ENCODE results near the gene LRRC56.

LRRC56 gene, protein sequence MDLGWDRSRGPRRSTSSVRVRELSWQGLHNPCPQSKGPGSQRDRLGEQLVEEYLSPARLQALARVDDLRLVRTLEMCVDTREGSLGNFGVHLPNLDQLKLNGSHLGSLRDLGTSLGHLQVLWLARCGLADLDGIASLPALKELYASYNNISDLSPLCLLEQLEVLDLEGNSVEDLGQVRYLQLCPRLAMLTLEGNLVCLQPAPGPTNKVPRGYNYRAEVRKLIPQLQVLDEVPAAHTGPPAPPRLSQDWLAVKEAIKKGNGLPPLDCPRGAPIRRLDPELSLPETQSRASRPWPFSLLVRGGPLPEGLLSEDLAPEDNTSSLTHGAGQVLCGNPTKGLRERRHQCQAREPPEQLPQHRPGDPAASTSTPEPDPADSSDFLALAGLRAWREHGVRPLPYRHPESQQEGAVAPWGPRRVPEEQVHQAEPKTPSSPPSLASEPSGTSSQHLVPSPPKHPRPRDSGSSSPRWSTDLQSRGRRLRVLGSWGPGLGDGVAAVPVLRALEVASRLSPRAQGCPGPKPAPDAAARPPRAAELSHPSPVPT

DNA sequence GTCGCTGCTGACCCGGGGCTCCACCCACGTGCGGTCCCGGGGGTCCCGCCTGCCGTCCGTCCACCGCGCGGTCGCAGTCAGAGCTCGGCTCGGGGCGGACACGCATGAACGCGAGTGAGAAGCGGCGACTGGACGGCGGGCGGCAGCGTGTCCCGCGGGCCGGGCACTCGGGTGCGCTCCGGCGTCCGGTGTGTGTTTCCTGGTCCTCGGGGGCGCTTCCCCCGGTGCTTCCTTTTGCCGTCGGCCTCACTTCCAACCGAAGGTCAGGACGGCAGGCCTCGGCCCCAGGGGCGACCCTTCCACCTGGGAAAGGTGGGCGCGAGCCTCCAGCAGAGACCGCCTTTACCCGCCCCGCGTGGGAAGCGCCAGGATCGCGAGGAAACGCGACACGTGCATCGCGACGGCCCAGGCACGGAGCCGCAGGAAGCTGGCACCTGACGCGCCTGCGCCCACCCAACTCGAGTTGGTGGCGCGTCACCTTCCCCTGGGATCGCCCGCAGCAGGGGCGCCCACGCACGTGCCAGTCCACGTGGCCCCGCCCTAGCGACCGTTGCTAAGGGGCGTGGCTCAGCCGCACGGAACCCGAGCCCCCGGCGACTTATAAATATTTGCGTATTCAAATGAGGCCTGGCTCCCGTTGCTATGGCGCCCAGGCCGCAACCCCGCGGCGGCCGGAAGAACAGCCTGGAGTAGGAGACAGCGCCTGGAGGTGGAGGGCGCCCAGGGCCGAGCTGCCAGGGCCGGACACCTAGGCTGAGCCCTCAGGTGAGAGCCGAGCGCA lies at the start of gene LRRC56:
LRRC56 (plus strand) TSS at position 687 of the 781 bp plus-strand sequence. CDS start 3,158 bp downstream, outside the sequence.
- no peak for DNase-seq

DNA sequence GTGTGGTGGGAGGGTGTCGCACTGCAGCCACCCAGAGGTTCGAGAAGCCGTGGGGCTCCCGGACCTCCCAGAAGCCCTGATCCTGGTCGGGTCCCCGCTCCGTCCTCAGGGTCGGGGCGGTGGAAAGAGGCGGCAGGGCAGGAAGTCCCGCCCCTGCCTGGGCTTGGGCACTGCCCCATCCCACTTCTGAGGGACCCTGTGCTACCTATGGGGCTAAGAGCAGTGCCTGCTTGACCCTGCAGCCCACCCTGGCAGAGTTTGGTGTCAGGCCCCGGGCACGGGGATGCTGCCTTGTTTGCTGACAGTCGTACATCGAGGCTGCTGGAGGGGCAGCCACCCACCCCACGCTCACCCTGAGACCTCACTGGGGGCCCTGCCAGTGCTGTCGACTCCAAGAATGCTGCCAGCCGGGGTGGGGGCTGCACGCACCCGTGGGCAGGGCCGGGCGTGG lies 49.7 kb upstream of the LRRC56 start:
- no peak for DNase-seq

DNA sequence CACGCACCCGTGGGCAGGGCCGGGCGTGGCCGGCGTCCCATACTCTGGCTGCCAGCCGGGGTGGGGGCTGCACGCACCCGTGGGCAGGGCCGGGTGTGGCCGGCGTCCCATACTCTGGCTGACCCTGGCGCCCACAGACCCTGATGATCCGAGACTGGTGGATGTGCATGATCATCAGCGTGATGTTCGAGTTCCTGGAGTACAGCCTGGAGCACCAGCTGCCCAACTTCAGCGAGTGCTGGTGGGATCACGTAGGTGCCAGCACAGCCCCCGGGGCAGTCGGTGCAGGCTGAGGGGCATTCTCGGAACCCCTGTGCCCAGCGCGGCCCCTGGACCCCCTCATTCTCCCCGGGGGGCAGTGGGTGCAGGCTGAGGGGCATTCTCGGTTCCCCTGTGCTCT lies 49.3 kb upstream of the LRRC56 start:
- no peak for DNase-seq

DNA sequence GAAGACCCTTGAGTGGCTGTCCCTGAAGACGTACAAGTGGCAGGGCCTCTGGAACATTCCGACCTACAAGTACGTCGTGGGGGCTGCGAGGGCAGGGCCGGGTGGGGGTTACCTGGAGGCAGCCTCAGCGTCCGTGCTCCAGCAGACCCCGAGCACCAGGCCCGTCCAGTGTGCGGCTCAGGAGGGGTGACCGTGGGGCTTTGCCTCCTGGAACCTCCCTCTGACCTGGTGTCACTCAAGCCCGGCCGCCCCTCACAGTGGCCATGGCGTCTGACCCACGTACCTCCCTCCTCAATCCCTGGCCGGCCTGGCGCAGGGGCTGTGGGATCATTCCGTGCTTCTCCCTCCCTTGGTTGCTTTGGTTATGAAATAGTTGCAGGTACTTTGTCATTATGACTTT lies 48.7 kb upstream of the LRRC56 start:
- no peak for DNase-seq

DNA sequence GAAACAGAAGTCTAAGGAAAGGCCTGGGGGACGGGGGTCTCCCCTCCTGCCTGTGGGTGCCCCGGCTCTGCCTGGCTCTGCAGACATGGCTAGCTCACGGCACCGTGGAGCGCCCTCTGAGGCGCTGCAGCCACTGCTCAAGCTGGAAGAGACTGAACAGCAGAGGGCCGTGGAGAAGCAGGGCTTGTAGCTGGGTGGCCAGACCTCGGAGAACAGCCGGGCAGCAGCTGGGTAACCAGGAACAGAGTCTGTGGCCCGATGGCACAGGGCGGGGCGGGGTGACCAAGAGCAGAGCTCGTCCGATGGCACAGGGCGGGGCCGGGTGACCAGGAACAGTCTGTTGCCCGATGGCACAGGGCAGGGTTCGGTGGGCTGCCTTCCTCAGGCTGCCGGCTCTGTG lies 48.3 kb upstream of the LRRC56 start:
- DNase-seq, result no peak

DNA sequence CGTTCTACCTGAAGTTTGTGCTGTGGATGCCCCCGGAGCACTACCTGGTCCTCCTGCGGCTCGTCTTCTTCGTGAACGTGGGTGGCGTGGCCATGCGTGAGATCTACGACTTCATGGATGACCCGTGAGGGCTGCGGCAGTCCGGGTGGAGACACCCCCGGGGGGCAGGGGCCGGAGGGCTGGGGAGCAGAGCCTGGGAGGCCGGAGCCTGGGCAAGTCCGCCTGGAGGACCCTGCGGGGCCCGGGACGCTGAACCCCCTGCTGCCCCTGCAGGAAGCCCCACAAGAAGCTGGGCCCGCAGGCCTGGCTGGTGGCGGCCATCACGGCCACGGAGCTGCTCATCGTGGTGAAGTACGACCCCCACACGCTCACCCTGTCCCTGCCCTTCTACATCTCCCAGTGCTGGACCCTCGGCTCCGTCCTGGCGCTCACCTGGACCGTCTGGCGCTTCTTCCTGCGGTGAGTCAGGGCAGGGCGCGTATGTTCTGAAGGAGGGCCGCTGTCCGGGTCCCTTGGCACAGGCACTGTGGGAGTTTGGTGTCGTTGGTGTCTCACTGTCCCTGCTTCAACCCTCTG lies 47.6 kb upstream of the LRRC56 start:
- DNase-seq, result no peak

DNA sequence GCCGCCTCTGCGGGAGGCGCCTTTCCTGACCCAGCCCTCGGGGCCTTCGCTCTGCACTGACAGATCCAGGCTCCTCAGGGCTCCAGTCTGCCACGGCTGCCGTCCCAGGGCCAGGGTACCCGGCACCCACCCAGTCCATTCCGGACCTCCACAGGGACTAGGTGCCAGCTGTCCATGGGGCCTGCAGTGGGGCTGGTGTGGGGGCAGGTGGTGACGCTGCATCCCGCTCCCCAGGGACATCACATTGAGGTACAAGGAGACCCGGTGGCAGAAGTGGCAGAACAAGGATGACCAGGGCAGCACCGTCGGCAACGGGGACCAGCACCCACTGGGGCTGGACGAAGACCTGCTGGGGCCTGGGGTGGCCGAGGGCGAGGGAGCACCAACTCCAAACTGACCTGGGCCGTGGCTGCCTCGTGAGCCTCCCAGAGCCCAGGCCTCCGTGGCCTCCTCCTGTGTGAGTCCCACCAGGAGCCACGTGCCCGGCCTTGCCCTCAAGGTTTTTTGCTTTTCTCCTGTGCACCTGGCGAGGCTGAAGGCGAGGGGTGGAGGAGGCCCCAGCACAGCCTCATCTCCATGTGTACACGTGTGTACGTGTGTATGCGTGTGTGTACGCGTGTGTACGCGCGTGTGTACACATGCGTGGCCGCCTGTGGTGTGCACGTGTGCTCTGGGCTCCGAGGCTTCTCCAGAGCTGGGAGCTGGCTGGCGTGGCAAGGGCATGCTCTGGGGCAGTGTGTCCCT lies 47.0 kb upstream of the LRRC56 start:
- DNase-seq, result no peak

DNA sequence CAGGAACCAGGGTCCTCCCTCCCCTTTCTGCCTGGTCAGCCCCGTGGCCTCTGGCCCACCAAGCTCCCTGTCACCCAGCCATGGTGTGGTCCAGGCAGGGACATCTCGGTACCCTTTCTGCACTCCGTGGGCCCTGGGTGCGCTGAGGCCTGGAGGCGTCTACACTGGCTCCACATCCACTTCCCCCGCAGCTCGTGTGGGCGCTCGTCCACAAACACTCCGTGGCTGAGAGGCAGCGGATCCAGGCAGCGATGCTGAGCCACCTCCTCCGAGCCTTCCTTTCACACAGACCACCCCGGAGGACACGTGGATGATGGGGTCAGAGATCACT lies 46.4 kb upstream of the LRRC56 start:
- no peak for DNase-seq

DNA sequence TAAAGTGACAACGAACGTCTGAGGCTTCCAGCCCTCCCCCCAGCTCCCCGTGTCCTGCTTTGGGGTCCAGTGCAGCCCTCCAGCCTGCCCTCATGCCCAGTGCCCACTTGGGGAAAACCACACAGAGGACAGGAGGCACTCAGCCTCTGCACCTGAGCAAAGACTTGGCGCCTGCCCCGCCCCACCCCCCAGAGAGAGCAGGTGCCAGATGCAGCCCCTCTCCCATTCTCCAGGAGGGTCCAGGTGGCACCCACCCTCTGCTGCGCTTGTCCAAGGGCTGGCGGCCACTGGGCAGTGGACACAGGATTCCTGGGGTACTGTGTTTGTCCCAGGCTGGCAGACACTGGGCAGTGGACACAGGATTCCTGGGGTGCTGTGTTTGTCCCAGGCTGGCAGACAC lies 46.0 kb upstream of the LRRC56 start:
- DNase-seq, result no peak

DNA sequence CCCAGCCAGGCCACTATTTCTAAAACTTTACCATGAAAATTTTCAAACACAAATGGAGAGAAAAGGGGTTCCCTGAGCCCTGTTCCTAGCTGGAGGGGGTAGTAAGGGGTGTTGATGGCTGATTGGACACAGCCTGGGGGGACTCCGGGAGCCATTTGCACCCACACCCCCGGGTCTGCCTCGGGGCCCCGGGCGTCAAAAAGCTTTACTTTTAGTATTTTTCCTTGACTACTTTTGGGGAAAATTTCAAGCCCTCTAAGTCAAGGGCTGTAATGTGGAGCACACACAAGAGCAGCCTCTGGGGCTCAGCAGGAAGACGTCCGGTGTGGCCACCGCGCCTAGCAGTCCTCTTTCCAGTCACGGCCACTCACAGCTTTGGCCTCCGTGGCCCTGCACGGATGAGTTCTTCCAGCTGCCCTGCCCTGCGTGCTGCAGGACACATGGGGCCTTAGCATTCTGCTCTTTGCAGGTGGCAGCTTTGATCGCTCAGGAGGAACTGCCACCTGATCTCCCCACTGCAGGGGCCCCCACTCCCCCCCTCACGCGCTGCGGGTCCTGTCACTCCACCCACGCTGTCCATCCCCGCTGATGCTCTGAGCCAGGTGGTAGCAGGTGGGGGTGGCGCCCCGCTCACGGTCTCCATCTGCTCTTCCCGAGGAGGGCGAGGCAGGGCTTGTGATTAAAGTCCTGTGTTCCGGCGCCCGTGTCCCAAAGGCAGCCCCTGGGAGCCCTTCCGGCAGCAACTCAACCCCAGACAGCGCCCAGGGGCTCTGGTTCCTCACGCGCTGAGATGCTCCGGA lies 44.7 kb upstream of the LRRC56 start:
- DNase-seq, result no peak

DNA sequence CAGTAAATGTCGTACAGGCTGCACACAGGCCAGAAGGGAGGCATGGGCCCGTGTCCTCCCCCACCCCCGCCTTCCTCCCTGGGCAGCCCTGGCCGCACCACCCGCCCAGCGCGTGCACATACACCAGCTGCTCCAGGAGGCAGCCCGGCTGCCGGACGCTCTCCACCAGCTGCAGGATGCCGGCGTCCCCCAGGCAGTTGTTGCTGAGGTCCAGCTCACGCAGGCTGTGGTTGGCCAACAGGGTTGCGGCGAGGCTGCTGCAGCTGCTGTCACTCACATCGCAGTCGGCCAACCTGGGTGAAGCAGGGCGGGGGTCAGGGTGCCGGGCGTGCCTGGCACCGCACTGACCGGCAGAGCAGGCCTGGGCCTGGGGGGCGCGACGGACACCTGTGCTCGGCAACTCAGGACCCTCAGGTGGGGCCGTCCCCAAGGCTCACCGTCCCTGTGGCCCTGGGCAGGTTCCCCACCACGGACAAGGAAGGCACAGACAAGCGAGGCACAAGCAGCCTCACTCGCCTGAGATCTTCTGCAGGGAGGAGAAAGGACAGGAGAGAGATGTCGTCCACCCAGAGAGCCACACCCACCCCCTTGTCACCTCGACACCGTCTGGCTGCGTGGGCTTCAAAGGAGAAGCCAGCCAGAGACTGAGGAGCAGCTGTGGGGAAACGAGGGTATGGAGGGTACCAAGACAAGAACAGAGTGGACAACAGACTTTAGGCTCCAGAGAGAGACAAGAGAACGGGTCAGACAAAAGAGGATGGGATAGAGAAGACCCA lies 42.4 kb upstream of the LRRC56 start:
- no peak for DNase-seq

DNA sequence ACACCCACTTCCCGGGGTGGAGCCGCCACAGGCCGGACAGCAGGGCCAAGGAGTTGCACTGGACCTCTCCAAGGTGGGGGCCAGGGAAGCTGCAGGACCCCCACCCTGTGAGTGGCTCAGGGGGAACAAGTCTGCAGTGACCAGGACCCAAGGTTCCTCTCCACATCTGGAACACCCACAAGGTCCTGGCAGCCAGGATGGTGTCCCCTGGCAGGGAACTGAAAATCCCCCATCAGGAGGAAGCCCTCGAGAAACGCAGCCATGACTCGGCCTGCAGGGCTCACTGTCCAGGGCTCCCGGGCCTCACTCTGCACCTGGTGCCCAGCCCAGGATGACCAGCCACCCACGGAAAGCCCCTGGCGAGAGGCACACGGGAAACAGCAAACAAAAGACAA lies 41.8 kb upstream of the LRRC56 start:
- DNase-seq, result no peak

DNA sequence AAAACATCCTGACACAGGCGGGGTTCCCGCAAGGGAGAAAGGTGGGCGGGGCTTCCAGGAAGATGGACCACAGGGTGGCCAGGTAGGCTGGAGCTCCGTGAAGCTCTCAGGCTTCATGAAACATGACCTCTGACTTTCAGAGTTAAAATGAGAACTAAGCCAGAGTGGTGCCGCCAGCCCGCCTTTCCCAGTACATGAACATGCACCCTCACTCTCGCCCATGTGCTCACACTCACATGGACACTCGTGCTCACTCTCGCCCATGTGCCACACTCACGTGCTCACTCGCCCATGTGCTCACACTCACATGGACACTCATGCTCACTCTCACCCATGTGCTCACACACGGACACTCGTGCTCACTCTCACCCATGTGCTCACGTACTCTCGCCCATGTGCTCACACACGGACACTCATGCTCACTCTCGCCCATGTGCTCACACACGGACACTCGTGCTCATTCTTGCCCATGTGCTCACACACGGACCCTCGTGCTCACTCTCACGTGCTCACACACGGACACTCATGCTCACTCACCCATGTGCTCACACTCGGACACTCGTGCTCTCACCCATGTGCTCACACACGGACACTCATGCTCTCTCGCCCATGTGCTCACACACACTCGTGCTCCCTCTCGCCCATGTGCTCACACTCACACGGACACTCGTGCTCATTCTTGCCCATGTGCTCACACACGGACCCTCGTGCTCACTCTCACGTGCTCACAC lies 40.3 kb upstream of the LRRC56 start:
- DNase-seq, result no peak

DNA sequence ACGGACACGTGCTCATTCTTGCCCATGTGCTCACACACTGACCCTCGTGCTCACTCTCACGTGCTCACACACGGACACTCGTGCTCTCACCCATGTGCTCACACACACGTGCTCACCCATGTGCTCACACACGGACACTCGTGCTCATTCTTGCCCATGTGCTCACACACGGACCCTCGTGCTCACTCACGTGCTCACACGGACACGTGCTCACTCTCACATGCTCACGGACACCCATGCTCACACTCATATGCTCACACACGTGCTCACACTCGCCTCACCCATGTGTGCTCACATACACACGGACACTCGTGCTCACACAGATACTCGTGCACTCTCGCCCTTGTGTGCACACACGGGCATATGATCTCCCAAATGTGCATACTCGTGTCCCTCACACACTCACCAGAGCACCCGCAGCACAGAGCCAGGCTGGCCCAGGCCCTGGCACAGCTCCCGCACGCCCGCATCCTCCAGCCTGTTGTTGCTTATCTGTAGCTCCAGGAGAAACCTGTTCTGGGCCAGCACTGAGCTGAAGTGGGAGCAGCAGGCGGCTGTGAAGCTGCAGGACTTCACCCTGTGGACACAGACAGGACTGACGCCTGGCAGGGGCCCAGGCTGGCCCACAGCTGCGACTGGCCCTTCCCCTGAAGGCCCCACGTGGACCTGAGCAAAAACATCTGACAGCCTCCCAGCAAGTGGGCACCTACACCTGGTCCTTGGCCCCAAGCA lies 39.6 kb upstream of the LRRC56 start:
- DNase-seq, result no peak

DNA sequence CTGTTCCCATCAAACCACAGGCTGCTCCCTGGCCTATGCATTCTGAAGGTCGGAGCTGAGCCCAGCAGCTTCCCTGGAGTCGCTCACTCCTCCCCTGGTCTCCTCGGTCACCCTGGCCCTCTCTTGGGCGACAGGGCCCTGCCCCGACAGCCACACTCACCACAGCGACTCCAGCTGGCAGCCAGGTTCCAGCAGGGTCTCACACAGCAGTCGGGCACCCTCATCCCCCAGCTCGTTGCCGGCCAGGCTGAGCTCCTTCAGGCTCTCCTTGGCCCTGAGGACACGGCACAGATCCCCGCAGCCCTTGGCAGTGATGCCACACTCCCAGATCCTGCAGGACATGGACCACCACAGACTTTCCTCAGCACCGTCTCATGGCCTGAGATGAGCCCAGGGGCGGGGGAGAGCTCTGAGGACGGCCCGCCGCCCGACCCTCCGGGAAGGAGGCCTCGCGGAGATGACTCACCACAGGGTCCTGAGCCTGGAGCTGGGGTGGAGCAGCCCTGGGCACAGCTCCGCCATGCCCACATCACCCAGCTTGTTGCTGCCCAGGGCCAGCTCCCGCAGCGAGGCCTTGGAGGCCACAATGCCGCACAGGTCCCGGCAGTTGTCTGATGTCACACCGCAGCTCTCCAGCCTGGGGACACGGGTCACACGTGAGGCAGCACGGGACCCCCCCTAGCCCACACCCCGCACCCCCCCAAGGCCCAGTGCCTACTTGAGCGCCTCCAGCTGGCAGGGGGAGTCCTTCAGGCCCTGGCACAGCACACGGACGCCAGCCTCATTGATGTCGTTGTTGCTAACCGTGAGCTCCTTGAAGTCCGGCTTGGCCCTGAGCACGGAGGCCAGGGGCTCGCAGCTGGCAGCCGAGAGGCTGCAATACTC lies 38.8 kb upstream of the LRRC56 start:
- DNase-seq, result no peak

DNA sequence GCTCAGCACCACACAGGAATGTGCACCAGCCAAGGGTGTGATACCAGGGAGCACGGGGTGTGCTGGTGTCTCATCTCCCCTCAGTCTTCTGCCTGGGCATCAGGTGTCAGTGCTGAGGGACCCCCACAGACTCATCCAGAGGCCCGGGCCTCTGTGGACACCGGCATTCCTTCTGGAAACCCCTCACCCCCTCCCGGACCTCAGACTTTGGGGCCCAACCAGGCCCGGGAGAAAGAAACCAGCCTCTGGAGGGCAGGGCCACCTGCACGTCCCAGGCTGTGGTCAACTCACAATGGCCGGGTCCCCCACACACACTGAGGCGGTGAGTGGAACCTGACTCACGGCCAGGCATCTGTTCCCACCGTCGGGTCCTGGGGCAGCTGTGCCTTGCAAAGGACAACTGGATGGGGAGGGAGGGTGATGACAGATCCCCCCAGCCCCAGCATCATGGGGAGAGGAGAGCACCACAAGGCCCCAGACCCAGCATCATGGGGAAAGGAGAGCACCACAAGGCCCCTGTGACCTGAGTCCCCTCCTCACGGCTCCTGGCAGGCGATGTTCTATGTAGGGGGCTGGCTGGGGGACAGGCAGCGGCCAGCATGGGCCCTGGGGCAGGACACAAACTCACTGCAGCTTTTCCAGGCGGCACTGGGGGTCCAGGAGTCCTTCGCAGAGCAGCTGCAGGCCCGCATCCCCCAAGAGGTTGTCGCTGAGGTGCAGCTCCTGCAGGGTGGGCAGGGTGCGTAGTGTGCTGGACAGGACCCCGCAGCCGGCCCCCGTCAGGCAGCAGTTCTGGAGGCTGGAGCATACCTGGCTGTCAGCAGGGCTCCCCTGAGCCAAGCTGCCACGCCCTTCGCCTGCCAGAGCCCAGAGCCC lies 37.9 kb upstream of the LRRC56 start:
- DNase-seq, result no peak

DNA sequence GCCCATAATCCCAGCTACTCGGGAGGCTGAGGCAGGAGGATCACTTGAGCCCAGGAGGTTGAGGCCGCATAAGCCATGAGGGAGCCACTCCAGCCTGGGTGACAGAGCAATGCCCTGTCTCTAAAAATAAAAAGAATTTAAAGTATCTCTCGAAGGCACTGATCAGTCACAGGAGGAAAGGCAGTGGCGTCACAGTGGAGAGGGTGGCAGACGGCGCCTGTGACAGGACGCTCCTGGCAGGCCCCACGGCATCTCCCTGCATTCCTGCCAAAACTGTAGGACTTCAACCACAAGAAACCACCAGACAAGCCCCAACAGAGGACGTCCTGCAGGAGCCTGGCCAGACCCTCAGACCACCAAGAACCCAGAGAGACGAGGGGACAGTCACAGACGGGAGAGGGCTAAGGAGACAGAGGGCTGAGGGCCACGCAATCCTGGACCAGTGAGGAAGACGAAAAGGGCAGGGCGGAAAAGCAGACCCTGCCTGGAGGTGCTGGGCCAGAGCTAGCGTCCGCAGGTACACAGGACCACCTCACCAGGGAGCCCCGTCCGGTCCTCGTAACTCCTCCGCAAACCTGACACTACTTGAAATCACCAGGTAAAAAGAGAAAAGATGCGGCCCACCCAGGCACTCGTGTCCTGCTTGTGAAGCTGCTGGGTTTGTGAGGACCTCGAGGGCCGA lies 36.2 kb upstream of the LRRC56 start:
- no peak for DNase-seq
